Thyroid gland (tissue), 4 donors: ENCODE measurements around the gene EPS15. TPM values are rescaled to one million over a fixed set of nuclear protein-coding genes. Genes with fewer than 3 reads are reported as not detected.
A peak's percentile ranks its signal among the peaks of the same experiment; 100 is the strongest.

Experiments used
- DNase-seq, 2 donors: peaks; one replicate each; pipeline ENCODE4 v3.0.0-alpha.2; 2019
- H3K27ac ChIP-seq, 3 donors: fragments of 200-600 bp; sonication (generic); 1 replicate in 2 of 3; 2 replicates in 1 of 3; pipeline ENCODE4 v1.5.1; 2016 to 2019; ENCODE audit warnings: mild to moderate bottlenecking in 1 of 3, moderate library complexity in 1 of 3
- H3K27me3 ChIP-seq: fragments of 200-600 bp; sonication (generic); one replicate; pipeline ENCODE4 v1.5.1; 2019
- H3K36me3 ChIP-seq, 2 donors: fragments of 200-600 bp; sonication (generic); one replicate each; pipeline ENCODE4 v1.5.1; 2016 to 2019
- H3K4me1 ChIP-seq, 2 donors: fragments of 200-600 bp; sonication (generic); one replicate each; pipeline ENCODE4 v1.5.1; 2017 to 2019
- H3K4me3 ChIP-seq, 3 donors: fragments of 200-600 bp; sonication (generic); replicated peaks in 1 of 3; 1 replicate in 2 of 3; 2 replicates in 1 of 3; pipeline ENCODE4 v1.5.1; 2016; ENCODE audit warnings: mild to moderate bottlenecking in 1 of 3
- H3K9me3 ChIP-seq: fragments of 200-600 bp; sonication (generic); one replicate; pipeline ENCODE4 v1.5.1; 2017
- POLR2A ChIP-seq, 2 donors: fragments of 450-650 bp; IDR thresholded peaks; one replicate each; pipeline ENCODE4 v1.6.1; 2017; ENCODE audit warnings: antibody characterized with exemption in 2 of 2, mild to moderate bottlenecking in 2 of 2, moderate library complexity in 1 of 2
- WGBS, 2 donors: methylation state at CpG; one replicate each; pipeline ENCODE4 v1.1.5; 2017; 5-methylcytosine and 5-hydroxymethylcytosine counted together
- intact Hi-C: fragments of 100-400 bp; cut with DNase I; formaldehyde crosslinking; loops from one replicate; pipeline ENCODE4 v1.15.1; 2023
- total RNA-seq, 4 donors: library from RNA; depleted of rRNA; stranded (reverse); fragments of >200 nt; gene quantifications; one replicate each; pipeline ENCODE4 v1.2.3, GENCODE V29; 2016
- TF ChIP-seq, protein P1 (sequence below), 6 experiments: fragments of 200-600 bp in 3 of 6; fragments of 450-650 bp in 3 of 6; sonication (generic) in 3 of 6; IDR thresholded peaks; one replicate each; pipeline ENCODE4 v1.5.1; 2016 to 2019; ENCODE audit warnings: antibody characterized with exemption in 6 of 6, mild to moderate bottlenecking in 2 of 6, inconsistent platforms in 1 of 6, moderate library complexity in 1 of 6

EPS15 gene
- total RNA-seq, 4 donors from 2014 or later: 88.0 to 128 (median 102) TPM

DNA sequence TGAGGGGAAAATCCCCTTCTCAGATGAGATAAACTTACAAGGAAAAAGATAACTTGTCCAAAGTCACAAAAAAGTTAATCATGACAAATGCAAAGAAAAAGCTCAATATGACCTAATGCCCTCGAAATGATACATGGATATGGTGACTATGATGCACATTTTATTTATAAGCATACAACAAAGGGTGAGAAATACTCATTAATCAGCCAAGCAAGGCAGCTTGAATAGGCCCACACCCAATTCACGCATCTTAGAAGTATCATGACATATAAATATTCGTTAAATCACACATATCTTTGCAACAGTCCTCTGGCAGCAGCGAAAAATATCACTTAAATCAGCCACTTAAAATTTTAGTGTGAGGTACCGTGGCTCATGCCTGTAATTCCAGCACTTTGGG lies 21.7 kb downstream of the EPS15 start:
- no peaks in the 10 kb centered on the region for H3K27me3 ChIP-seq
- H3K4me3 ChIP-seq: no peak overlapping the region
- intact Hi-C loops: no loop called here
- H3K27ac ChIP-seq: no peak overlapping the region
- no peak for TF ChIP-seq POLR2A (IDR thresholded peaks at IDR 0.05)
- TF ChIP-seq, protein P1, sequence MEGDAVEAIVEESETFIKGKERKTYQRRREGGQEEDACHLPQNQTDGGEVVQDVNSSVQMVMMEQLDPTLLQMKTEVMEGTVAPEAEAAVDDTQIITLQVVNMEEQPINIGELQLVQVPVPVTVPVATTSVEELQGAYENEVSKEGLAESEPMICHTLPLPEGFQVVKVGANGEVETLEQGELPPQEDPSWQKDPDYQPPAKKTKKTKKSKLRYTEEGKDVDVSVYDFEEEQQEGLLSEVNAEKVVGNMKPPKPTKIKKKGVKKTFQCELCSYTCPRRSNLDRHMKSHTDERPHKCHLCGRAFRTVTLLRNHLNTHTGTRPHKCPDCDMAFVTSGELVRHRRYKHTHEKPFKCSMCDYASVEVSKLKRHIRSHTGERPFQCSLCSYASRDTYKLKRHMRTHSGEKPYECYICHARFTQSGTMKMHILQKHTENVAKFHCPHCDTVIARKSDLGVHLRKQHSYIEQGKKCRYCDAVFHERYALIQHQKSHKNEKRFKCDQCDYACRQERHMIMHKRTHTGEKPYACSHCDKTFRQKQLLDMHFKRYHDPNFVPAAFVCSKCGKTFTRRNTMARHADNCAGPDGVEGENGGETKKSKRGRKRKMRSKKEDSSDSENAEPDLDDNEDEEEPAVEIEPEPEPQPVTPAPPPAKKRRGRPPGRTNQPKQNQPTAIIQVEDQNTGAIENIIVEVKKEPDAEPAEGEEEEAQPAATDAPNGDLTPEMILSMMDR (IDR thresholded peaks at IDR 0.05): no peak
- H3K9me3 ChIP-seq: no peaks in the 10 kb centered on the region
- H3K36me3 ChIP-seq: no peaks in the 10 kb centered on the region
- 97 to 98% methylated on average over 5 of the region's 5 CpGs for WGBS, 2 donors
- no peak for DNase-seq
- H3K4me1 ChIP-seq: peaks cover 6 to 12% of the 10 kb centered on the region in 2 donors

DNA sequence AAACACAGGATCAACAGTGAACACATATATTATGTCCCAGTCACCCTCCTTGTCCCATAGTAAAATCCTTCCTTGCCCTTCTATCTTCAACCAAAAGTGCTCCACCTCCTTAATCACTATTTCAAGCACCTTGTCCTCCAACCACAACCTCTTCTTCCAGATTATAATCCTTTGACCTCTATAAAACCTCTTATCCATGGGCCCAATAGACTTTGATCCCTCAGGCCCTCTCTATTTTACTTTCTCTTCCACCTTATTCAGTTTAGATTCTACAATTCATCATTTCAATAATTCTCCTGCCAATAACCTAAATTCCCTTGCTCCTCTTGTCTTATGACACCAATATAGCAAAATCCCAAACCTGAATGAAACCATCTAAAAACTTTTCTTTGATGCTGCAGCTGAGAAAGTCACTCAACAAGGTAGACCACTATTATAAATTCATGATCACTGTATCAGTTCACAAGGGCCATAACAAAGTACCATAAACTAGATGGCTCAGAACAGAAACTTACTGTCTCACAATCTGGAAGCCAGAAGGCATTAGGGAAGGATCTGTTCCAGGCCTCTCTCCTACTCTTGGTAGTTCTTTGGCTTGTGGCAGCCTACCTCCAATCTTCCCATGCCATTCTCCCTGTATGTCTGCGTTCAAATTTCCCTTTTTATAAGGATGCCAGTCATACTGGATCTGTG lies 24.8 kb downstream of the EPS15 start:
- Histone ChIP-seq H3K9me3 (no peaks in the 10 kb centered on the region), H3K4me1 (peaks cover 15 to 28% of the 10 kb centered on the region in 2 donors), H3K36me3 (no peaks in the 10 kb centered on the region), H3K4me3 (no peak overlapping the region), H3K27ac (no peak overlapping the region), H3K27me3 (no peaks in the 10 kb centered on the region)
- intact Hi-C loops: no loop called here
- 90 to 94% methylated on average over 1 of the region's 1 CpG for WGBS, 2 donors
- TF ChIP-seq, protein P1 (IDR thresholded peaks at IDR 0.05): no peak
- TF ChIP-seq POLR2A (IDR thresholded peaks at IDR 0.05): no peak
- DNase-seq: no peak

DNA sequence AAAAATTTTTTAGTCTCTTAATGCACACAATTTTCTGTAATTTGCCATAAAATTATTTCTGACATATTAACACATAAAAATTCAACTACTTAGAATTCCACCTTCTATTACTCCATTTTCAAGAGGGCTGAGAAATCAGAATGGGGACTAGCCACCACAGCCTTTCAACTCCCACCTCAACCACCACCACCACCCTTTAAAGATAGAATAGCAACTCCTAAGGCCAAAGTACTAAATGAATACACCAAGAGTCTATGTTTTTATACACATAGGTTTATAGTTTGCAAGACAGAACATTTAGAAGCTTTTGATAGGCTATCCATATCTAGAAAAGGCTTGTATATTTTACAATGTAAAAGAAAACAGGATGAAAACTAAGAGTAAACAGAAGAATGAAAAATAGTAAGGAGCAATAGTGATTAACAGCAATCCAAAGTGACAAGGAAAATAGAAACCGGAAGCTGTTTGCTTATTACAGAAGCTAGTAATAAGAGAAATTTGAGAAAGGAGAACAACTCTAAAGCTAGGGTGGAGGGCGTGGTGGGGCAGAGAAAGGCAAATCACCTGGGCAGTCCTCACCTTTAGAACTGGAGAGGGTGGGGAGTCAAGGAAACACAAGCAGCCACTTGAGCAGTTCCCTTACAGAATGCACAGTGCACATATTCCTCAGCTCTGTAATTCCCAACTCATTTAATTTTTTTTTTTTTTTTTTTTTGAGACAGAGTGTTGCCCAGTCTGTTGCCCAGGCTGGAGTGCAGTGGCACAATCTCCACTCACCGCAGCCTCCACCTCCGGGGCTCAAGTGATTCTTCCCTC lies 27.7 kb downstream of the EPS15 start:
- DNase-seq: peak; percentile 22 to 29
- H3K36me3 ChIP-seq: no peaks in the 10 kb centered on the region

DNA sequence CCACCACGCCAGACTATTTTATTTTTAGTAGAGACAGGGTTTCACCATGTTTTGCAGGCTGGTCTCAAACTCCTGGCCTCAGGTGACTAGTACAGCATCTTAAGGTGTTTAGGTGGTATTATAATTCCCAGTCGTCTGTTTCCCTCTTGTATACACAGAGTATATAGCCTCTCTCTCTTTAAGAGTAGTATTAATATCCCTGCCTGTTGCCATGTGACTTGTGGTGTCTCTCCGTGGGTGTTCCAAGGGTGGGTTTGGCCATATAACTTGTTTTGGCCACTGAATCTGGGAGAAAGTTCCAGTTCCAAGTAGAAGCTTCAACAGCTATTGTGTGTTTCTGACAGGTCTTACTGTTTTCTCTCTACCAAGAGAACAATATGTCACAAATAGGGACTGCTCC lies 29.6 kb downstream of the EPS15 start:
- H3K4me3 ChIP-seq: no peak overlapping the region
- H3K36me3 ChIP-seq: no peaks in the 10 kb centered on the region
- DNase-seq: no peak
- no peaks in the 10 kb centered on the region for H3K9me3 ChIP-seq
- H3K27ac ChIP-seq: no peak overlapping the region
- intact Hi-C loops: no loop called here
- TF ChIP-seq POLR2A (IDR thresholded peaks at IDR 0.05): no peak
- TF ChIP-seq, protein P1 (IDR thresholded peaks at IDR 0.05): no peak
- H3K27me3 ChIP-seq: no peaks in the 10 kb centered on the region
- WGBS, 2 donors: 85 to 89% methylated on average over 3 of the region's 3 CpGs
- H3K4me1 ChIP-seq: peaks cover 13 to 37% of the 10 kb centered on the region in 2 donors

More for the DNA sequence above, 27.7 kb downstream of the EPS15 start:
- peak overlapping the region in 1 of 3 donors; percentile 10 for H3K27ac ChIP-seq
- H3K4me3 ChIP-seq: no peak overlapping the region
- 45 to 62% methylated on average over 4 of the region's 4 CpGs for WGBS, 2 donors
- no peaks in the 10 kb centered on the region for H3K9me3 ChIP-seq
- TF ChIP-seq, protein P1 (IDR thresholded peaks at IDR 0.05): no peak
- TF ChIP-seq POLR2A (IDR thresholded peaks at IDR 0.05): no peak
- peaks cover 19 to 44% of the 10 kb centered on the region in 2 donors for H3K4me1 ChIP-seq
- H3K27me3 ChIP-seq: no peaks in the 10 kb centered on the region
- intact Hi-C loops: no loop called here
